GM12878 (cell line): ENCODE results near the gene TUBA3E. TPM values are rescaled to one million over a fixed set of nuclear protein-coding genes. Genes with fewer than 3 reads are reported as not detected.

Source experiments
- ATAC-seq: fragments of 200-7000 bp; cut with Tn5 transposase; 3 replicates; pipeline ENCODE4 v1.9.1; 2020; ENCODE audit warnings: mild to moderate bottlenecking, moderate library complexity
- BruUV-seq: library from RNA; stranded (reverse); fragments of 400-500 nt; replicated peaks from 2 replicates; lab custom pipeline; 2021; lab: Mats Ljungman, UMichigan
- CTCF ChIA-PET: fragments of 300-600 bp; sonication (Branson Sonifier 250); formaldehyde crosslinking; extraction: SDS; loops from one replicate; lab custom pipeline; 2021; ENCODE audit warnings: inconsistent platforms; lab: Yijun Ruan, JAX
- POLR2A ChIA-PET: fragments of 350-600 bp; formaldehyde crosslinking; extraction: SDS; loops from one replicate; lab custom pipeline; 2021; ENCODE audit warnings: inconsistent platforms; lab: Charles Lee
- RAD21 ChIA-PET: fragments of 300-600 bp; sonication (Branson Sonifier 250); formaldehyde crosslinking; loops from one replicate; lab custom pipeline; 2023; ENCODE audit warnings: antibody characterized with exemption; ENCODE audit not compliant: unreplicated experiment; lab: Charles Lee
- SMC1A ChIA-PET: fragments of 300-600 bp; sonication (Branson Sonifier 250); formaldehyde crosslinking; loops from one replicate; lab custom pipeline; 2023; ENCODE audit not compliant: unreplicated experiment, uncharacterized antibody; lab: Charles Lee
- DNase-seq: peaks from one replicate; pipeline ENCODE4 v3.0.0-alpha.2; 2011; ENCODE audit warnings: low read depth, low spot score
- FAIRE-seq: peaks from 3 replicates; lab custom pipeline; 2011; peaks lifted over from hg19 to GRCh38; lab: Jason Lieb, UNC
- H2AFZ ChIP-seq: 2 replicates; pipeline ENCODE4 v1.6.0; 2011; ENCODE audit warnings: low read depth, low read length, control low read depth; ENCODE audit not compliant: control insufficient read depth
- H3K27ac ChIP-seq: 2 replicates; pipeline ENCODE4 v1.5.1; 2011; ENCODE audit warnings: control low read depth; ENCODE audit not compliant: control insufficient read depth, insufficient read depth
- H3K27me3 ChIP-seq, 2 experiments: replicated peaks in 1 of 2; 2 replicates each; pipeline versions ENCODE4 v1.6.0 to v1.6.1; 2011; ENCODE audit warnings: low read length in 1 of 2; ENCODE audit not compliant: control insufficient read depth in 2 of 2, insufficient read depth in 2 of 2
- H3K36me3 ChIP-seq, 2 experiments: 2 replicates each; pipeline ENCODE4 v1.5.1; 2011; ENCODE audit warnings: low read length in 1 of 2; ENCODE audit not compliant: control insufficient read depth in 2 of 2, insufficient read depth in 2 of 2
- H3K4me1 ChIP-seq: 2 replicates; pipeline ENCODE4 v1.6.1; 2011; ENCODE audit warnings: mild to moderate bottlenecking, low read length, moderate library complexity, mixed read lengths; ENCODE audit not compliant: control insufficient read depth, insufficient read depth
- H3K4me2 ChIP-seq: 2 replicates; pipeline ENCODE4 v1.6.0; 2011; ENCODE audit warnings: control low read depth; ENCODE audit not compliant: control insufficient read depth, insufficient read depth
- H3K4me3 ChIP-seq: fragments of 200-600 bp; sonication (generic); 2 replicates; pipeline ENCODE4 v1.5.1; 2016
- H3K79me2 ChIP-seq: 2 replicates; pipeline ENCODE4 v1.6.0; 2011; ENCODE audit warnings: low read length; ENCODE audit not compliant: control insufficient read depth, insufficient read depth
- H3K9ac ChIP-seq: 2 replicates; pipeline ENCODE4 v1.8.0; 2011; ENCODE audit warnings: low read length, control low read depth, mixed read lengths; ENCODE audit not compliant: control insufficient read depth, insufficient read depth
- H3K9me3 ChIP-seq: replicated peaks from 3 replicates; pipeline ENCODE4 v1.5.1; 2011; ENCODE audit warnings: mild to moderate bottlenecking, low read length; ENCODE audit not compliant: control insufficient read depth, insufficient read depth
- H4K20me1 ChIP-seq: 2 replicates; pipeline ENCODE4 v1.6.0; 2011; ENCODE audit not compliant: control insufficient read depth, insufficient read depth
- ATF7 ChIP-seq: fragments of 450-650 bp; IDR thresholded peaks from 2 replicates; pipeline ENCODE4 v1.6.1; 2016; ENCODE audit warnings: low read depth, mild to moderate bottlenecking
- BMI1 ChIP-seq: fragments of 450-650 bp; IDR thresholded peaks from 2 replicates; pipeline ENCODE4 v1.6.1; 2016; ENCODE audit warnings: mild to moderate bottlenecking, moderate library complexity, borderline replicate concordance
- DPF2 ChIP-seq: fragments of 450-650 bp; IDR thresholded peaks from 2 replicates; pipeline ENCODE4 v1.6.1; 2017; ENCODE audit warnings: mild to moderate bottlenecking
- EP300 ChIP-seq, 2 experiments: fragments of 150-350 bp in 1 of 2; IDR thresholded peaks; 2 replicates each; pipeline ENCODE4 v1.6.1; 2011 to 2012; ENCODE audit warnings: low read depth in 2 of 2, low read length in 2 of 2, borderline replicate concordance in 1 of 2, improper control_type of control experiment in 1 of 2, inconsistent platforms in 1 of 2; ENCODE audit not compliant: control insufficient read depth in 1 of 2
- ESRRA ChIP-seq: IDR thresholded peaks from 2 replicates; pipeline ENCODE4 v1.6.1; 2012; ENCODE audit warnings: mild to moderate bottlenecking, low read length, improper control_type of control experiment
- FOS ChIP-seq: IDR thresholded peaks from 3 replicates; pipeline ENCODE4 v1.6.1; 2011; ENCODE audit warnings: borderline replicate concordance; ENCODE audit not compliant: insufficient read length; ENCODE audit errors: extremely low read depth
- HDAC2 ChIP-seq: fragments of 200-600 bp; sonication (generic); IDR thresholded peaks from 2 replicates; pipeline ENCODE4 v1.6.1; 2017
- IKZF2 ChIP-seq, 2 experiments: fragments of 450-650 bp; IDR thresholded peaks; 2 replicates each; pipeline ENCODE4 v1.6.1; 2017; ENCODE audit warnings: mild to moderate bottlenecking in 2 of 2, moderate library complexity in 2 of 2
- NFYA ChIP-seq: IDR thresholded peaks from 2 replicates; pipeline ENCODE4 v1.6.1; 2011; ENCODE audit warnings: low read depth, mild to moderate bottlenecking, low read length, improper control_type of control experiment, borderline replicate concordance
- NFYB ChIP-seq: IDR thresholded peaks from 2 replicates; pipeline ENCODE4 v1.6.1; 2011; ENCODE audit warnings: low read depth, mild to moderate bottlenecking, low read length, improper control_type of control experiment, moderate library complexity; ENCODE audit not compliant: insufficient read depth
- NR2C1 ChIP-seq: fragments of 450-650 bp; IDR thresholded peaks from 2 replicates; pipeline ENCODE4 v1.6.1; 2017; ENCODE audit warnings: antibody characterized with exemption, mild to moderate bottlenecking, moderate library complexity
- NRF1 ChIP-seq: conservative IDR thresholded peaks from 2 replicates; pipeline ENCODE4 v1.6.1; 2011; ENCODE audit warnings: mild to moderate bottlenecking, low read depth, low read length, improper control_type of control experiment
- RUNX3 ChIP-seq: IDR thresholded peaks from 2 replicates; pipeline ENCODE4 v1.6.1; 2012; ENCODE audit warnings: low read length, inconsistent platforms
- SMAD1 ChIP-seq: fragments of 450-650 bp; IDR thresholded peaks from 2 replicates; pipeline ENCODE4 v1.6.1; 2018; ENCODE audit warnings: mild to moderate bottlenecking, low read depth; ENCODE audit not compliant: partially characterized antibody
- SMARCA5 ChIP-seq: fragments of 450-650 bp; IDR thresholded peaks from 2 replicates; pipeline ENCODE4 v1.6.1; 2017; ENCODE audit warnings: mild to moderate bottlenecking
- SP1 ChIP-seq: IDR thresholded peaks from one replicate; pipeline ENCODE4 v1.6.1; 2011; ENCODE audit warnings: low read depth, low read length
- ZBTB11 ChIP-seq: fragments of 450-650 bp; formaldehyde crosslinking; IDR thresholded peaks from 2 replicates; pipeline ENCODE4 v1.5.0; 2022; ENCODE audit warnings: mild to moderate bottlenecking, missing genetic modification characterization
- ZBTB4 ChIP-seq: fragments of 450-650 bp; formaldehyde crosslinking; IDR thresholded peaks from 2 replicates; pipeline ENCODE4 v1.4.0; 2022; ENCODE audit warnings: mild to moderate bottlenecking, moderate library complexity
- WGBS: methylation state at CpG from one replicate; pipeline ENCODE4 v1.1.6; 2016; ENCODE audit warnings: low lambda C conversion rate; ENCODE audit not compliant: insufficient replicate concordance, insufficient coverage; ENCODE audit errors: missing lambda C conversion rate; 5-methylcytosine and 5-hydroxymethylcytosine counted together
- in situ Hi-C: fragments of 300-500 bp; cut with MboI; formaldehyde crosslinking; loops from 9 replicates; pipeline ENCODE4 v1.14.3; 2018; ENCODE audit warnings: mixed read lengths
- intact Hi-C: fragments of 100-400 bp; cut with micrococcal nuclease; formaldehyde crosslinking; loops from one replicate; pipeline ENCODE4 v1.14.2; 2022; ENCODE audit not compliant: unreplicated experiment
- polyA plus RNA-seq, 11 experiments: library from polyadenylated mRNA; depleted of rRNA in 4 of 11; unstranded in 6 of 11; stranded (reverse) in 5 of 11; fragments of >200 nt; fragmentation: Nextera tagmentation in 4 of 11; fragmentation: Illumina TruSeq in 1 of 11; extraction: Ambion mirVana in 4 of 11; extraction: Trizol in 1 of 11; gene quantifications; 1 replicate in 1 of 11; 2 replicates in 10 of 11; pipeline versions ENCODE4 v1.2.1 to v1.2.3, GENCODE V29; 2011 to 2016; ENCODE audit warnings: inconsistent platforms in 2 of 11, missing spikeins in 2 of 11, low read depth in 1 of 11
- total RNA-seq, 4 experiments: library from RNA; depleted of rRNA in 3 of 4; stranded (reverse); fragments of >200 nt in 3 of 4; fragmentation: Illumina TruSeq in 1 of 4; extraction: Trizol in 1 of 4; gene quantifications; 2 replicates each; pipeline versions ENCODE4 v1.2.1 to v1.2.3, GENCODE V29; 2013 to 2021

The TUBA3E gene
- total and polyA plus RNA-seq, 10 of the 15 experiments (the other 5 are each of a cell fraction or from before 2014, with no cell fraction given), result not detected

GRCh38 chr2:130231656-130232055 is 33.4 kb upstream of the TUBA3E start:
- no TSS peak for BruUV-seq
- H3K27ac ChIP-seq, result no peak overlapping the region
- no peak overlapping the region for H3K4me2 ChIP-seq
- intact Hi-C loops, result no loop called here
- H3K9me3 ChIP-seq, result no peaks in the 10 kb centered on the region
- POLR2A ChIA-PET, result no interaction called here
- no peak for TF ChIP-seq ZBTB11 (CRISPR knock-in tag)
- TF ChIP-seq NRF1, result no peak
- no peak for TF ChIP-seq ESRRA
- TF ChIP-seq EP300 (IDR thresholded peaks at IDR 0.05; ENCODE audit: borderline replicate concordance in 1 of 2, control insufficient read depth in 1 of 2, low read depth in 2 of 2, low read length in 2 of 2), result no peak
- no peak for TF ChIP-seq NFYA
- no peak for TF ChIP-seq ATF7
- TF ChIP-seq NR2C1, result no peak
- no peak for TF ChIP-seq SMARCA5
- no peak for TF ChIP-seq BMI1
- TF ChIP-seq DPF2, result no peak
- no peak for TF ChIP-seq NFYB
- TF ChIP-seq HDAC2, result no peak
- TF ChIP-seq RUNX3, result no peak
- TF ChIP-seq FOS, result no peak
- TF ChIP-seq SP1, result no peak
- no peak for TF ChIP-seq SMAD1
- no peak for TF ChIP-seq ZBTB4 (CRISPR knock-in tag)
- TF ChIP-seq IKZF2 (IDR thresholded peaks at IDR 0.05), result no peak
- TF ChIP-seq, all 136 proteins: peak for 0
- in situ Hi-C loops, result no loop called here
- Histone ChIP-seq H3K4me1 (no peaks in the 10 kb centered on the region), H3K27me3 (no peaks in the 10 kb centered on the region), H3K9ac (no peak overlapping the region), H3K36me3 (no peaks in the 10 kb centered on the region), H3K79me2 (no peaks in the 10 kb centered on the region), H4K20me1 (no peaks in the 10 kb centered on the region), H2AFZ (no peak overlapping the region), H3K4me3 (no peak overlapping the region)
- FAIRE-seq, result no peak
- CTCF ChIA-PET, result no interaction called here
- SMC1A ChIA-PET, result no interaction called here
- ATAC-seq, result no peak
- WGBS, result 55% methylated on average over 12 of the region's 12 CpGs
- DNase-seq, result no peak
- RAD21 ChIA-PET, result no interaction called here
